Measurements from ENCODE around the gene C19orf33.

DNA sequence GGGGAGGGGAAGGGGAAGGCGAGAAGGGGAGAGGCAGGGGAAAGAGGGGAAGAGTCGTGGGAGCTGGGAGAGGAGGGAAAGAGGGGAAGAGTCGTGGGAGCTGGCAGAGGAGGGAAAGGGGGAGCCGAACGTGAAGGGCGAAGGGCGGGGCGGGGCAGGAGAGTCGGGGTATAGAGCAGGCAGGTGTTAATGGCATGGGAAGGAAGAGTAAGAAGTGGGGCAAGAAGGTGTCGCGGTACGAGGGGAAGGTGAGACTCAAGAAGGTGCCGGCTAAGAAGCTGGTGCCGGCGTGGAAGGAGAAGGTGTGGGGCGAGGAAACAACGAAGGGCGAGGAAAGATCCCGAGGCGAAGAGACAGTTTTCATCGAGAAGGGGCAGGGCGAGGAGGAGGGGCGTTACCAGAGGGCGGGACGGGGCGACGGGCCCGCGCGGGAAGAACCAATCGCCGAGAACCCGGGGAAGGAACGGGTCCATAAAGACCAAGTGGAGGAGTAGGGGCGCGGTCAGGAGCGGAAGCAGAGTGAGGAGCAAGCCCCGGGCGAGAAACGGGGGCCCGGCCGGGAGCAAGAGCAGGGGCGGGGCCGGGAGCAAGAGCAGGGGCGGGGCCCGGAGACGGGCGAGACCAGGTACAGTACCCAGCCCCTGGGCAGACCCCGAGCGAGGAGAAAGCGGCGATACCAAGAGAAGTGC, 32.0 kb downstream of the C19orf33 start:
- TF ChIP-seq TAF1 (IDR thresholded peaks at IDR 0.05; ENCODE audit: borderline replicate concordance, insufficient read depth, low read length): no peak
- TF ChIP-seq, protein P1, sequence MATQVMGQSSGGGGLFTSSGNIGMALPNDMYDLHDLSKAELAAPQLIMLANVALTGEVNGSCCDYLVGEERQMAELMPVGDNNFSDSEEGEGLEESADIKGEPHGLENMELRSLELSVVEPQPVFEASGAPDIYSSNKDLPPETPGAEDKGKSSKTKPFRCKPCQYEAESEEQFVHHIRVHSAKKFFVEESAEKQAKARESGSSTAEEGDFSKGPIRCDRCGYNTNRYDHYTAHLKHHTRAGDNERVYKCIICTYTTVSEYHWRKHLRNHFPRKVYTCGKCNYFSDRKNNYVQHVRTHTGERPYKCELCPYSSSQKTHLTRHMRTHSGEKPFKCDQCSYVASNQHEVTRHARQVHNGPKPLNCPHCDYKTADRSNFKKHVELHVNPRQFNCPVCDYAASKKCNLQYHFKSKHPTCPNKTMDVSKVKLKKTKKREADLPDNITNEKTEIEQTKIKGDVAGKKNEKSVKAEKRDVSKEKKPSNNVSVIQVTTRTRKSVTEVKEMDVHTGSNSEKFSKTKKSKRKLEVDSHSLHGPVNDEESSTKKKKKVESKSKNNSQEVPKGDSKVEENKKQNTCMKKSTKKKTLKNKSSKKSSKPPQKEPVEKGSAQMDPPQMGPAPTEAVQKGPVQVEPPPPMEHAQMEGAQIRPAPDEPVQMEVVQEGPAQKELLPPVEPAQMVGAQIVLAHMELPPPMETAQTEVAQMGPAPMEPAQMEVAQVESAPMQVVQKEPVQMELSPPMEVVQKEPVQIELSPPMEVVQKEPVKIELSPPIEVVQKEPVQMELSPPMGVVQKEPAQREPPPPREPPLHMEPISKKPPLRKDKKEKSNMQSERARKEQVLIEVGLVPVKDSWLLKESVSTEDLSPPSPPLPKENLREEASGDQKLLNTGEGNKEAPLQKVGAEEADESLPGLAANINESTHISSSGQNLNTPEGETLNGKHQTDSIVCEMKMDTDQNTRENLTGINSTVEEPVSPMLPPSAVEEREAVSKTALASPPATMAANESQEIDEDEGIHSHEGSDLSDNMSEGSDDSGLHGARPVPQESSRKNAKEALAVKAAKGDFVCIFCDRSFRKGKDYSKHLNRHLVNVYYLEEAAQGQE (IDR thresholded peaks at IDR 0.05; ENCODE audit: insufficient read depth in 1 of 2, low read depth in 2 of 2, low read length in 2 of 2): no peak
- no peak for TF ChIP-seq POLR2AphosphoS5 (IDR thresholded peaks at IDR 0.05; ENCODE audit: low read depth, low read length)
- no peak for TF ChIP-seq SIN3A (IDR thresholded peaks at IDR 0.05; ENCODE audit: borderline replicate concordance, insufficient read depth, low read length)
